Measurements from ENCODE around the gene KIAA1217.

DNA sequence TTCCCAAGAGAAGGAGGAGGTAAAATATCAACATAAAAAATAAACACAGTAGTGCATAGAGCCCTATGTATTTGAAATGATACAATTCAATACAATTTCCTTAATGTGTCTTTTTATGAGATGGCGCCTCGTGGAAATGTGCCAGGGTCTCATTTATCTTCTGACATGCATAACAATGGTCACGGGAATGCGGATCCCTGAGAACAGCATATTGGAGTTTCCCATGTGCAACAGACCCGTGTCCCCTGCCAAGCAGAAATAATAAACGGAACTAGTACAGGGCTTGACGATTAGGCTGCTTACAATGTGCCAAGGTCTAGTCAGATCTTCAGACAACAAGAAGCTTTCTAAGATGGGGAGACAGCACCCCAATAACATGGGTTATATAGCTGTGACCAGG, 296.8 kb downstream of the KIAA1217 start:
- no peak for TF ChIP-seq CTCF (conservative IDR thresholded peaks at IDR 0.05; ENCODE audit: low read length)
- TF ChIP-seq EZH2phosphoT487 (IDR thresholded peaks at IDR 0.05; ENCODE audit: borderline replicate concordance), result no peak
